Calu3 (cell line): ENCODE data around the gene ARHGEF28. TPM values are rescaled to one million over a fixed set of nuclear protein-coding genes. Genes with fewer than 3 reads are reported as not detected.

Source experiments
- BruUV-seq: library from RNA; stranded (reverse); fragments of 400-500 nt; replicated peaks from 2 replicates; lab custom pipeline; 2021; lab: Mats Ljungman, UMichigan
- CTCF ChIA-PET: fragments of 300-600 bp; sonication (Branson Sonifier 250); formaldehyde crosslinking; loops from one replicate; lab custom pipeline; 2022; ENCODE audit warnings: antibody characterized with exemption; lab: Charles Lee
- DNase-seq: peaks from one replicate; pipeline ENCODE4 v3.0.0; 2022
- H3K27ac Mint-ChIP-seq: one replicate; pipeline ENCODE4 v1.8.0; 2022; ENCODE audit warnings: mixed read lengths; ENCODE audit not compliant: unreplicated experiment
- H3K27me3 Mint-ChIP-seq: one replicate; pipeline ENCODE4 v1.8.0; 2022; ENCODE audit warnings: mixed read lengths; ENCODE audit not compliant: unreplicated experiment
- H3K36me3 Mint-ChIP-seq: one replicate; pipeline ENCODE4 v1.8.0; 2022; ENCODE audit warnings: mild to moderate bottlenecking, moderate library complexity, mixed read lengths; ENCODE audit not compliant: insufficient read depth, unreplicated experiment
- H3K4me1 Mint-ChIP-seq: one replicate; pipeline ENCODE4 v1.8.0; 2022; ENCODE audit warnings: mild to moderate bottlenecking, low read depth, mixed read lengths; ENCODE audit not compliant: unreplicated experiment
- H3K4me3 Mint-ChIP-seq: one replicate; pipeline ENCODE4 v1.8.0; 2022; ENCODE audit warnings: mild to moderate bottlenecking, low read depth, moderate library complexity, mixed read lengths; ENCODE audit not compliant: unreplicated experiment
- H3K9me3 Mint-ChIP-seq: one replicate; pipeline ENCODE4 v1.8.0; 2022; ENCODE audit warnings: low read depth, mixed read lengths; ENCODE audit not compliant: unreplicated experiment
- intact Hi-C: fragments of 100-400 bp; cut with micrococcal nuclease; formaldehyde crosslinking; loops from one replicate; pipeline ENCODE4 v1.10.0; 2022; ENCODE audit not compliant: unreplicated experiment
- total RNA-seq: library from RNA; stranded (reverse); gene quantifications from 2 replicates; pipeline ENCODE4 v1.2.3, GENCODE V29; 2022
- TF ChIP-seq, protein P1 (sequence below): fragments of 200-600 bp; IDR thresholded peaks from one replicate; pipeline ENCODE4 v1.8.0; 2022; ENCODE audit warnings: antibody characterized with exemption; ENCODE audit not compliant: unreplicated experiment

Gene ARHGEF28
- total RNA-seq, 1 experiment from 2014 or later = 92.0 TPM

DNA sequence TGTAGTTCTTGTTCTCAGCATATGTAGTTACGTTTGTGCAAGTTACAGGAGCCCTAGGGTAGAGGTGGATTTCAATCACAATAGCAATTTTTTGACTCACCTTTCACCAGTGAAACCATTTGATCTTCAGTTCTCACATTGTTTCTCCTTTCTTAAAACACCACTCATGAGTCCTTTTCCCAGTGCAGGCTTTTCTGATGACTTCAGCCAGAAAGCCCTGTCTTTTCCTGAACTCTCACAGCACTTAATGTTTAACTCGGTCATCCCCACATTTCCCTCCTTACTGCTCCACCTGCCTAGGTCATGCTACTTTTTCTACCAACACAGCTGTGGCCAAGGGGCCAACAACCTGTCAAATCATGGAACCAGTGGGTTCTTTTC, 37.9 kb downstream of the ARHGEF28 start:
- Mint-ChIP-seq H3K4me1 (peaks cover 65% of the 10 kb centered on the region), H3K27ac (peak overlapping the region; percentile 3), H3K4me3 (no peak overlapping the region), H3K36me3 (no peaks in the 10 kb centered on the region), H3K9me3 (peaks cover 3% of the 10 kb centered on the region), H3K27me3 (no peaks in the 10 kb centered on the region)
- CTCF ChIA-PET = interaction anchor here (1.0 kb wide), 1 partner anchor 9 kb away, joined by 3 read pairs; no protein-coding TSS in a partner anchor
- TF ChIP-seq, protein P1, sequence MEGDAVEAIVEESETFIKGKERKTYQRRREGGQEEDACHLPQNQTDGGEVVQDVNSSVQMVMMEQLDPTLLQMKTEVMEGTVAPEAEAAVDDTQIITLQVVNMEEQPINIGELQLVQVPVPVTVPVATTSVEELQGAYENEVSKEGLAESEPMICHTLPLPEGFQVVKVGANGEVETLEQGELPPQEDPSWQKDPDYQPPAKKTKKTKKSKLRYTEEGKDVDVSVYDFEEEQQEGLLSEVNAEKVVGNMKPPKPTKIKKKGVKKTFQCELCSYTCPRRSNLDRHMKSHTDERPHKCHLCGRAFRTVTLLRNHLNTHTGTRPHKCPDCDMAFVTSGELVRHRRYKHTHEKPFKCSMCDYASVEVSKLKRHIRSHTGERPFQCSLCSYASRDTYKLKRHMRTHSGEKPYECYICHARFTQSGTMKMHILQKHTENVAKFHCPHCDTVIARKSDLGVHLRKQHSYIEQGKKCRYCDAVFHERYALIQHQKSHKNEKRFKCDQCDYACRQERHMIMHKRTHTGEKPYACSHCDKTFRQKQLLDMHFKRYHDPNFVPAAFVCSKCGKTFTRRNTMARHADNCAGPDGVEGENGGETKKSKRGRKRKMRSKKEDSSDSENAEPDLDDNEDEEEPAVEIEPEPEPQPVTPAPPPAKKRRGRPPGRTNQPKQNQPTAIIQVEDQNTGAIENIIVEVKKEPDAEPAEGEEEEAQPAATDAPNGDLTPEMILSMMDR = no peak
- no TSS peak for BruUV-seq
- intact Hi-C loops = no loop called here
- DNase-seq = no peak

DNA sequence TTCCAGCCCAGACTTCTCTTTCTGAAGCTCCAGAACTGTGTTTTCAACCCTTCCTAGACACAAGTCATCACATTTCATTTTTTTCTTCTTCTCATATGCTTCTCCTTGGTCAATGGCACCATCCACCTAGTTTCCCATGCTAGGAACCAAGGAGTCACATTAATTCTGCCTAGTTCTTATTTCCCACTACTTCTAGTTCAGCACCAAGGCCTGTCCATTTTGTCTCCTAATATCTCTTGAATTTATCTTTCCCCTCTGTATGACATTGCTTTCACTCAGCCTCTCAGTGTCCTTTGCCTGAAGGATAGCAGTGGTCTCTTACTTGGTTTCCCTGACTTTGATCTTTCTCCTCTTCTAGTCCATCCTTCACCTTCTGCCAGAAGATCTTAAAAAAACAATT, 38.8 kb downstream of the ARHGEF28 start:
- H3K27me3 Mint-ChIP-seq = no peaks in the 10 kb centered on the region
- H3K9me3 Mint-ChIP-seq = peaks cover 3% of the 10 kb centered on the region
- no peak overlapping the region for H3K27ac Mint-ChIP-seq
- peaks cover 65% of the 10 kb centered on the region for H3K4me1 Mint-ChIP-seq
- BruUV-seq = no TSS peak
- DNase-seq = no peak
- CTCF ChIA-PET = interaction anchor here (0.7 kb wide), 1 partner anchor 8 kb away, joined by 4 read pairs; no protein-coding TSS in a partner anchor
- no peaks in the 10 kb centered on the region for H3K36me3 Mint-ChIP-seq
- intact Hi-C loops = no loop called here
- no peak overlapping the region for H3K4me3 Mint-ChIP-seq
- TF ChIP-seq, protein P1 = no peak

DNA sequence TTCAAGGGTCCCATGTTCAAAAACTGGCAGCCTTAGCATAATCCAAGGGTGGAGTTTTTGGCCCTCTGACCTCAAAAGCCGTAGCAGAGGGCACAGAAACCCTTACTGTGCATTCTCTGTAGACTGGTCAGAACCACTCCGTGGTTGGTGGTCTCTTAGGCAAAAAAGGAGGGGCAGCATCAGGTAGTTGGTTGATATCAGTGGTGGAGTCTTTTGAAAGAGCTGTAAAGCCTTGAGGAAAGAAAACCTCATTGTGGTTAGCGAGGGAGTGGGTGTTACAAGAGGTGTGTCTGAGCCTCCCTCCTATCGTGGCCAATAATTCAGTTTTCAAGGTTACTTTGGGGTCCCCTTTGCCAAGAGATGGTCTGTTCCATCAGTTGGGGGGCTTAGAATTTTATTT, 40.9 kb downstream of the ARHGEF28 start:
- peaks cover 62% of the 10 kb centered on the region for H3K4me1 Mint-ChIP-seq
- DNase-seq = no peak
- no peaks in the 10 kb centered on the region for H3K9me3 Mint-ChIP-seq
- no peaks in the 10 kb centered on the region for H3K36me3 Mint-ChIP-seq
- CTCF ChIA-PET = no interaction called here
- H3K27ac Mint-ChIP-seq = no peak overlapping the region
- intact Hi-C loops = no loop called here
- no peak overlapping the region for H3K4me3 Mint-ChIP-seq
- no peaks in the 10 kb centered on the region for H3K27me3 Mint-ChIP-seq
- TF ChIP-seq, protein P1 = no peak
- no TSS peak for BruUV-seq

DNA sequence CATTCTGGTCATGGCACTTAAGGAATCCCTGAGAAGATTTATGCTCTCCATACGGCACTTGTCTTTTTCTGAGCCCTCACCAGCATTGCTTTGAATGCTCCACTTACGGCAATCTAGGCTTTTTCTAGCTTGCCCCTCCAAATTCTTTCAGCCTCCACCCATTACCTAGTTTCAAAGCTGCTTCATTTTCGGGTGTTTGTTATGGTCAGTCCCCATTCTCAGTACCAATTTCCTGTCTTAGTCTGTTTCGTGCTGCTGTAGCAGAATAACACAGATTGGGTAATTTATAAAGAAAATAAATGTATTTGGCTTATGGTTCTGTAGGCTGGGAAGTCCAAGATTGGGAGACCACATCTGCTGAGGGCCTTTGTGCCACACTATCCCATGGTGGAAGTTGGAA, 42.0 kb downstream of the ARHGEF28 start:
- TF ChIP-seq, protein P1 = no peak
- Mint-ChIP-seq H3K4me1 (peaks cover 70% of the 10 kb centered on the region), H3K27me3 (no peaks in the 10 kb centered on the region), H3K4me3 (no peak overlapping the region), H3K27ac (no peak overlapping the region), H3K36me3 (no peaks in the 10 kb centered on the region), H3K9me3 (no peaks in the 10 kb centered on the region)
- CTCF ChIA-PET = no interaction called here
- no peak for DNase-seq
- intact Hi-C loops = no loop called here
- BruUV-seq = no TSS peak
